Measurements from ENCODE around the gene CAMKK2.
A peak's percentile ranks its signal among the peaks of the same experiment; 100 is the strongest.
"Not testable (repeated sequence)": the region's sequence is repeated elsewhere in the genome, so short reads cannot be mapped to it uniquely, and the experiment has no call there.

The CAMKK2 gene

GRCh38 chr12:121297435-121297991 is 1.0 kb upstream of the CAMKK2 start:
- no peak for DNase-seq

- no peak for DNase-seq
These were observed 527 bp downstream of the CAMKK2 start for GRCh38 chr12:121295746-121296617.

GRCh38 chr12:121295116-121295745 is 1.3 kb downstream of the CAMKK2 start:
- DNase-seq: peak; percentile 15

- no peak for DNase-seq
These were observed 2.2 kb downstream of the CAMKK2 start for GRCh38 chr12:121294151-121294889.

- no peak for DNase-seq
These were observed 2.9 kb downstream of the CAMKK2 start for GRCh38 chr12:121293603-121294002.

- DNase-seq: no peak
These were observed 6.1 kb downstream of the CAMKK2 start for GRCh38 chr12:121290410-121290809.

- DNase-seq: no peak
These were observed 6.5 kb downstream of the CAMKK2 start for GRCh38 chr12:121289962-121290361.

- no peak for DNase-seq
These were observed 7.5 kb downstream of the CAMKK2 start for GRCh38 chr12:121288986-121289385.

- DNase-seq: no peak
These were observed 8.2 kb downstream of the CAMKK2 start for GRCh38 chr12:121288158-121288845.

GRCh38 chr12:121287267-121287954 is 9.1 kb downstream of the CAMKK2 start:
- DNase-seq: no peak

- DNase-seq: no peak
These were observed 10.7 kb downstream of the CAMKK2 start for GRCh38 chr12:121285856-121286255.

GRCh38 chr12:121284551-121285390 is 11.7 kb downstream of the CAMKK2 start:
- DNase-seq: no peak

- no peak for DNase-seq
These were observed 12.7 kb downstream of the CAMKK2 start for GRCh38 chr12:121283841-121284240.

- no peak for DNase-seq
These were observed 13.1 kb downstream of the CAMKK2 start for GRCh38 chr12:121283388-121283787.

- DNase-seq: not testable (repeated sequence)
These were observed 13.6 kb downstream of the CAMKK2 start for GRCh38 chr12:121282910-121283309.

- no peak for DNase-seq
These were observed 14.3 kb downstream of the CAMKK2 start for GRCh38 chr12:121282072-121282742.

- DNase-seq: not testable (repeated sequence)
These were observed 15.4 kb downstream of the CAMKK2 start for GRCh38 chr12:121281116-121281515.

- DNase-seq: not testable (repeated sequence)
These were observed 16.0 kb downstream of the CAMKK2 start for GRCh38 chr12:121280531-121280930.

- no peak for DNase-seq
These were observed 17.0 kb downstream of the CAMKK2 start for GRCh38 chr12:121279507-121279915.

- no peak for DNase-seq
These were observed 17.5 kb downstream of the CAMKK2 start for GRCh38 chr12:121279071-121279375.
